Measurements from ENCODE around the gene CD2BP2. TPM values are rescaled to one million over a fixed set of nuclear protein-coding genes. Genes with fewer than 3 reads are reported as not detected.
"Not testable (repeated sequence)": the region's sequence is repeated elsewhere in the genome, so short reads cannot be mapped to it uniquely, and the experiment has no call there.

The CD2BP2 gene
- total and polyA plus RNA-seq, 9 of the 15 experiments (the other 6 are each of a cell fraction or from before 2014, with no cell fraction given) = 3.9 to 51.1 (median 32.8) TPM

GRCh38 chr16:30342751-30343490 lies 12.2 kb downstream of the CD2BP2 start:
- ATAC-seq (no peak; the same call in 2 of the 3 replicates), FAIRE-seq (no peak), DNase-seq (ENCODE audit: extremely low read depth in 1 of 4, low spot score in 3 of 4) (no peak)
- Histone ChIP-seq H3K27ac (ENCODE audit: extremely low read depth, low read depth, low read length) (no peak overlapping the region), H4K20me1 (replicated peaks; ENCODE audit: control insufficient read depth, insufficient read depth, low read length) (no peaks in the 10 kb centered on the region), H2AFZ (ENCODE audit: low read depth, low read length) (no peak overlapping the region), H3K4me3 (no peak overlapping the region), H3K27me3 (ENCODE audit: control insufficient read depth in 2 of 2, insufficient read depth in 2 of 2, low read length in 2 of 2) (no peaks in the 10 kb centered on the region), H3K79me2 (ENCODE audit: control insufficient read depth, insufficient read depth, low read length) (no peaks in the 10 kb centered on the region), H3K4me1 (replicated peaks in 1 of 2; ENCODE audit: control insufficient read depth in 2 of 2, insufficient read depth in 2 of 2, low read length in 2 of 2) (peaks cover 0 to 19% of the 10 kb centered on the region in 2 experiments; a peak in 2 of 5 replicates), H3K9me3 (replicated peaks; ENCODE audit: control insufficient read depth, insufficient read depth, low read depth, low read length) (no peaks in the 10 kb centered on the region), H3K4me2 (ENCODE audit: insufficient read depth, low read length) (no peak overlapping the region), H3K36me3 (ENCODE audit: control insufficient read depth, insufficient read depth, low read length) (no peaks in the 10 kb centered on the region), H3K9ac (ENCODE audit: insufficient read depth in 1 of 2, low read depth in 2 of 2, low read length in 2 of 2) (peak overlapping the region in 1 of 2 experiments; percentile 65; a peak in 2 of 4 replicates), H3K9me1 (ENCODE audit: control insufficient read depth, insufficient read depth, low read length) (no peaks in the 10 kb centered on the region)
- intact Hi-C loops (cut with micrococcal nuclease) (no loop called here), in situ Hi-C loops (cut with MboI) (no loop called here)
- WGBS (ENCODE audit: insufficient coverage, low coverage, missing lambda C conversion rate) = 71% methylated on average over 18 of the region's 32 CpGs
- ChIA-PET CTCF (ENCODE audit: low intra/inter-chr PET ratio) (no interaction called here), POLR2A (no interaction called here)
- BruUV-seq (replicated peaks) = no TSS peak
- no peak for TF ChIP-seq EGR1 (conservative IDR thresholded peaks at IDR 0.05)
- TF ChIP-seq ETV5 (CRISPR knock-in tag; IDR thresholded peaks at IDR 0.05; ENCODE audit: low read depth) = no peak
- no peak for TF ChIP-seq STAT5A (IDR thresholded peaks at IDR 0.05; ENCODE audit: borderline replicate concordance, low read length)

- in situ Hi-C loops (cut with MboI); H3K9me3 ChIP-seq (replicated peaks; ENCODE audit: control insufficient read depth, insufficient read depth, low read depth, low read length); H4K20me1 ChIP-seq (replicated peaks; ENCODE audit: control insufficient read depth, insufficient read depth, low read length); H3K4me2 ChIP-seq (ENCODE audit: insufficient read depth, low read length); CTCF ChIA-PET (ENCODE audit: low intra/inter-chr PET ratio); H2AFZ ChIP-seq (ENCODE audit: low read depth, low read length); BruUV-seq (replicated peaks); H3K27ac ChIP-seq (ENCODE audit: extremely low read depth, low read depth, low read length); DNase-seq (ENCODE audit: extremely low read depth in 1 of 4, low spot score in 3 of 4); H3K36me3 ChIP-seq (ENCODE audit: control insufficient read depth, insufficient read depth, low read length); ATAC-seq; H3K9ac ChIP-seq (ENCODE audit: insufficient read depth in 1 of 2, low read depth in 2 of 2, low read length in 2 of 2); H3K4me3 ChIP-seq; H3K9me1 ChIP-seq (ENCODE audit: control insufficient read depth, insufficient read depth, low read length); intact Hi-C loops (cut with micrococcal nuclease); H3K79me2 ChIP-seq (ENCODE audit: control insufficient read depth, insufficient read depth, low read length); H3K27me3 ChIP-seq (ENCODE audit: control insufficient read depth in 2 of 2, insufficient read depth in 2 of 2, low read length in 2 of 2): not testable (repeated sequence)
- peaks cover 0 to 14% of the 10 kb centered on the region in 2 experiments; a peak in 2 of 5 replicates for H3K4me1 ChIP-seq (replicated peaks in 1 of 2; ENCODE audit: control insufficient read depth in 2 of 2, insufficient read depth in 2 of 2, low read length in 2 of 2)
- POLR2A ChIA-PET = interaction anchor here (0.8 to 1.0 kb wide), 3 partner anchors 10 to 51 kb away, joined by 4 to 7 read pairs (median 5); partner anchors contain the start of gene CD2BP2
- WGBS (ENCODE audit: insufficient coverage, low coverage, missing lambda C conversion rate) = 50% methylated on average over 5 of the region's 8 CpGs
- TF ChIP-seq ZNF384 (IDR thresholded peaks at IDR 0.05; ENCODE audit: low read depth, low read length) (peak; percentile 65), CTCF (IDR thresholded peaks at IDR 0.05 in 2 of 3, conservative IDR thresholded peaks at IDR 0.05 in 1 of 3; ENCODE audit: insufficient read depth in 2 of 3, low read depth in 1 of 3, low read length in 3 of 3) (0 out of 6 replicates have a peak, but pooled peaks of 1 of the 3 experiments have one; percentile 14)
- peak; percentile 52 for FAIRE-seq
Measured at GRCh38 chr16:30341971-30342370, 13.1 kb downstream of the CD2BP2 start.
